ENCODE data around the gene SEC14L3.

The SEC14L3 gene

GRCh38 chr22:30471616-30472318, at the start of gene SEC14L3:
Gene SEC14L3 (minus strand): TSS chr22:30472017. CDS start chr22:30471958, 59 bp downstream.
- DNase-seq: no peak

DNA sequence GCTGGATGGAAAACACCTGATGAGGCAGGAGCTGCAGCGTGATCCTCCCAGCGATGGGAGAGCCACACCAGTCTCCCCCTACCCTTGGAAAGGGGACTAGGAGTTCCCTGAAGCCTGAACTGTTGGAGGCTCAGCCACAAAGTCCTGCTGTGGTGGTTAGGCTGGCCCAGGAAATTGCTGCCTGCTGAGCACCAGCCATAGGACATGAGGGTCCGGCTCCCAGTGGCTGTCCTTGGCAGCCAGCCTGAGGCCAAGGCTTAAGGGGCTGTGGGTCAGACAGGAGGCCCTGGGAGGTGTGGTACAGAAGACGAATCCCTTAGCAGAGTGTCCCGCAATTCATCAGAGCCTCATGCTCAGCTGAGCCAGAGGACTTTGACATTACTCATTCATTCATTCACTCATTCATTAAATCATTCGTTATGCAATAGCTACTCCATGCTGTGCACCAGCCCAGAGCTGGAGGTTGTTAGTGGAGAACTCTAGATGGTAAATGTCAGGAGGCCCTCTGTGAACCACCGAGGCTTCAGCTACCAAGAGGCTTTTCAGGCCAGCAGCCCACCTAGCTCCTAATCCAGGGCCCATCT, 48.1 kb upstream of the SEC14L3 start:
- DNase-seq: no peak

- no peak for DNase-seq
Measured at GRCh38 chr22:30516731-30517130, 44.9 kb upstream of the SEC14L3 start.

DNA sequence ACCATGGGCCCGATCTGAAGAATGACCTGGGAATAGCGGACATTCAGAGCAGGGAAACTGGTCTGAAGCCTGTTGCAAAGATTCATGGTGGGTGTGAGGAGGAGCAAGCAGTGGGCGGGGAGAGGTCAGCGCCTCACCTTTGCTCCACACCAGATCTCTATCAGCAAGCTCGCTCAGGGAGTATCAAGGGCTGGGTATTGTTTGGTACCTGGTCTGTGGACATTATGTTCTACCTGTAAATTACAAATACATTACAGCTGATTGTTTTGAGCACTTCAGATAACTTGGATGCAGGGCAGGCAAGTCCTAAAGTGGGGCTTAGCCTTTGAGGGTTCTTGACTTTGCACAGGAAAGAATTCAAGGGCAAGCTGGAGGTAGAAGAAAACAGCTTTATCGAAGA, 44.5 kb upstream of the SEC14L3 start:
- DNase-seq: no peak

- DNase-seq: no peak
Measured at GRCh38 chr22:30514252-30514651, 42.4 kb upstream of the SEC14L3 start.

- DNase-seq: no peak
Measured at GRCh38 chr22:30513462-30513861, 41.6 kb upstream of the SEC14L3 start.

GRCh38 chr22:30511911-30512310, 40.1 kb upstream of the SEC14L3 start:
- DNase-seq: no peak

DNA sequence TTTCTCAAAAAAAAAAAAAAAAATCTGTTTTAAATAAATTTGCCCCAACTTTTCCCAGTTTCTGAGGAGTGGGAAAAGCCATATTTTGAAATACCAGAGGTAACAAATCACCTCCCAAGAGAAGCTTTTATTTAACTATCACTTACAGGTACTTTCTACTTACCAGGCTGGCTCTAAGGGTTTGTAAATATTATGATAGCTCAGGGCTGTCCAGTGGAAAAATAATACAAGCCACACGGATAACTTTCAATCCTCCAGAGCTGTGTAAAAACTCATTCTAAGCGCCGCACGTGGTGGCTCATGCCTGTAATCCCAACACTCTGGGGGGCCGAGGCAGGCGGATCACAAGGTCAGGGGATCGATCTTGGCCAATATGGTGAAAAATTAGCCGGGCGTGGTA, 39.3 kb upstream of the SEC14L3 start:
- no peak for DNase-seq

DNA sequence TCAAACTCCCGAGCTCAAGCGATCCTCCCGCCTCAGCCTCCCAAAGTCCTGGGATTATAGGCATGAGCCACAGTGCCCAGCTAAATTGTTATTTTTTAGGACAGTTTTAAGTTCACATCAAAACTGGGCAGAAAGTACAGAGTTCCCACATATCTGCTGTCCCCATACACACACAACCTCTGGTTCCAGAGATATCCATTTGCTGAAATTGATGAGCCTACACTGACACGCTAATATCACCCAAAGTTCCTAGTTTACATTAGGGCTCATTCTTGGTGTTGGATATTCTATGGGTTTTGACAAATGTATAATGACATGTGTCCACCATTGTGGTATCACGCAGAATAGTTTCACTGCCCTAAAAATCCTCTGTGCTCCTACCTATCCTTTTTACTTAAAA, 36.4 kb upstream of the SEC14L3 start:
- DNase-seq: no peak

DNA sequence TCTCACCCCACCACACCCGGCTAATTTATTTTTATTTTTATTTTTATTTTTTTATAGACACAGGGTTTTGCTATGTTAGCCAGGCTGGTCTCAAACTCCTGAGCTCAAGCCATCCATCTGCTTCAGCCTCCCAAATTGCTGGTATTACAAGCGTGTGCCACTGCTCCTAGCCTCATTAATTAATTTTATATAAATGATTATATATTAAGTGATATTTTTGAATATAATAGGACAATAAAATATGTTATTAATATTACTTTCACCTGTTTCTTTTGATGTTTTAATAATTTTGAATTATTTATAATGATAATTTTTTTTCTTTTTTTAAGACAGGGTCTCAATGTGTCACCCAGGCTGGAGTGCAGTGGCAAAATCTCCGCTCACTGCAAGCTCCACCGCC, 35.9 kb upstream of the SEC14L3 start:
- DNase-seq: no peak

- no peak for DNase-seq
Measured at GRCh38 chr22:30506507-30506968, 34.7 kb upstream of the SEC14L3 start.

DNA sequence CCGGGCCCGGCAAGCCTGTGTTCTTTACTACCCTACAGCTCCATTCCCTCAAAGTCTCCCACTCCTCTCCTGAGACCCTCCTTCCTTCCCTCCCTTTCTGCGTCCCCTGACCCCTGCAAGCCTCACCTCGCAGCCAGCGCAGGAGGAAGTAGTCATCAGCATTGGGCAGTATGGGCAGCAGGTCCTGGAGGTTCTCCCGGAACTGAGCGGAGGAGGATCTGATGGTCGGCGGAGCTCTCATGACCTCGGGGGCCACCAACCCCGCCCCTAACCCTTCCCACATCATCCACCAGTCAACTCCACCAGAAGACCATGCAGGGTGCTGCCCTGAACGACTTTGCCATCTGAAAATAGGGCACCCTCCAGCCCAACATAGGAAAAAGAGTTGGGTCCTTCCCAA, 31.7 kb upstream of the SEC14L3 start:
- DNase-seq: no peak

DNA sequence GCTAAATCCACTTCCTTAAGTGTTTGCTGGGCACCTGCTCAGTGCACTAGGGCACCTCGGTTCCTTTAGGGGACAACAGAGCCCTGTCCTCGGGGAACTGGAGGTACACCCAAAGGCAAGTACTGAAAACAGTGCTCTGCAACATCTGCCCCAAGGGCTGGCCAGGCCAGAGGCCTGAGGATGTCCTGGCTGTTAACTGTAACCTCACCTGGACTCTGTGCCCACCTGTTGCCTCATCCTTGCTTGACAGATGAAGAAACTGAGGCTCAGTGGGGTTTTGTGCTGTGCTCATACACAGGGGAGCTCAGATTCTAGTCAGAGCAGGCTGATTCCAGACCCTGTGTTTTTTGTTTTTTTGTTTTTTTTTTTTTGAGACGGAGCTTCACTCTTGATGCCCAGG, 31.1 kb upstream of the SEC14L3 start:
- DNase-seq: no peak

- no peak for DNase-seq
Measured at GRCh38 chr22:30502153-30502552, 30.3 kb upstream of the SEC14L3 start.

DNA sequence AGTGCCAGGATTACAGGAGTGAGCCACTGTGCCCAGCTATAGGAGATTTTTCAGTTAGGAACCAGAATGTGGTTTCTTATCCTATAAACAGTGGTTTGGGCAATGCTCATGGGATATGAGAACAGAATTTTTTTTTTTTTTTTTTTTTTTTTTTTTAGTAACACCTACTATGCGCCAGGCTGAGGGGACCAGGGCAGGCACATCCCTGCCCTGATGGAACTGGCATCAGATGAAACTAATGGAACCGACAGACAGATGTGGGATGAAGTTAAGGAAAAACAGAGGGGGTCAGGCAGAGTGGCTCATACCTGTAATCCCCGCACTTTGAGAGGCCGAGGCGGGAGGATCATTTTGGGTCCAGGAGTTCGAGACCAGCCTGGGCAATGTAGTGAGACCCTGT, 28.8 kb upstream of the SEC14L3 start:
- no peak for DNase-seq

GRCh38 chr22:30497466-30498150, 25.8 kb upstream of the SEC14L3 start:
- DNase-seq: no peak

GRCh38 chr22:30495041-30495784, 23.4 kb upstream of the SEC14L3 start:
- no peak for DNase-seq

GRCh38 chr22:30492144-30492543, 20.3 kb upstream of the SEC14L3 start:
- DNase-seq: no peak

DNA sequence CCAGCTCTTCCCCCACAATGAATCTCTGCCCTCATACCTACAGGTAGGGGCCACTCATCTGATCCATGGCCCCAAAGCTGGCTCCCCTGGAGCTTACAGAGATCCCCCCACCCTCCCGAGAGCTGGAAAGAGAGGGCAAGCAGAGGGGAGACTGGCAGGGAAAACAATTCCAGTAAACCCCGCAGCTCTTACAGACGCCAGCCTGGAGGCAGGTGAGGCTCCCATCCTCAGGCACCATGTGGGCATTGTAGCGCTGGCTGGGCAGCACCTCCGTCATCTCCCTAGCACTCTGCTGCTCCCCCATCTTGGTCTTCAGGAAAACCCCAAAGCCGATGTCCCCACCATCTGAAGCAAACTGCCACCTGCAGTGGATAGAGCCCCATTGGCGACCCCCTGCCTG, 19.6 kb upstream of the SEC14L3 start:
- no peak for DNase-seq

- DNase-seq: no peak
Measured at GRCh38 chr22:30490399-30490798, 18.6 kb upstream of the SEC14L3 start.

DNA sequence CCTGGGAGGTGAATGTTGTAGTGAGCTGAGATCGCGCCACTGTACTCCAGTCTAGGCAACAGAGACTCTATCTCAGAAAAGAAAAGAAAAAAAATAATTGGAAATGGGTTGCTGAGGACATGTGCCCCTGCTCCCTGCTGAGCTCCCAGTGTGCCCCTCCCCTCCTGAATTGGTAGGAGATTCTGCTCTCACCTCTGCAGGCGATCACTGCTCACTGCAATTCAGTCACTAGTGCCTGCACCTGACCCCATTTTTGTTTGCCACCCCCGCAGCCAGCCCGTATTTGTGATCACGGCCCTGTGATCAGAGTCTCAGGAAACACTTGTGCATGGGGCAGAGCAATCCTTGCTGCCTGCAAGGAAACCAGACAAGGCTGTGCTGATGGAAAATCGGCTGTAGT, 16.3 kb upstream of the SEC14L3 start:
- DNase-seq: no peak

DNA sequence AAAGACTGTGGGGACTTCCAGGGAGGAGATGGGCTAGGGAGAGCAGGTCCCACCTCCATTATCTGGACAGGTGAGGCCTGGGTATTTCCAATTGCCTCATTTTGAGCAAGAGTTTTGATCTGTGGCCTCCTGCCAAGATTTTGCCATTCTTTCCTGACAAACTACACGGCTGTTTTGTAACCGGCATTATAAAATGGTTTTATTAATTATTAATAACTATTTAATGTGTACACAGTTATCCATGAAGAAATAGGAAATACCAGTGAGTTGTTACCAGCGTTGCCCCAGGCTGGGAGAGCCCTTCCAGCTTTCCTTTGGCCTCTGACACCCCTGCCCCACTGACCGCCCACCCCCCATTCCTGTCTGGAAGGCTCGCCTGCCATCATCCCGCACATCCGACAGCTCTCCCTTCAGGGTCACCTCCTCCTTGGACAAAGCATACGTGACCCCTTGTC, 14.9 kb upstream of the SEC14L3 start:
- DNase-seq: no peak

GRCh38 chr22:30486118-30486517, 14.3 kb upstream of the SEC14L3 start:
- no peak for DNase-seq
